Activated naive CD8-positive, alpha-beta T cell treated with anti-CD3 and anti-CD28 coated beads, Interleukin-2, amount 50 U/mL, for 24 hours (primary cell): Measurements from ENCODE around the gene NT5DC1.
A peak's percentile ranks its signal among the peaks of the same experiment; 100 is the strongest.

Experiments
- ATAC-seq: fragments of 150-1000 bp; cut with Tn5 transposase; one replicate; pipeline ENCODE4 v1.10.0; 2021
- DNase-seq: peaks from one replicate; pipeline ENCODE4 v3.0.0; 2021
- H3K27ac Mint-ChIP-seq: one replicate; pipeline ENCODE4 v1.8.0; 2021; ENCODE audit warnings: mild to moderate bottlenecking, mixed read lengths
- H3K27me3 Mint-ChIP-seq: one replicate; pipeline ENCODE4 v1.8.0; 2021; ENCODE audit warnings: mixed read lengths
- H3K36me3 Mint-ChIP-seq: one replicate; pipeline ENCODE4 v1.8.0; 2021; ENCODE audit warnings: low read depth, mixed read lengths
- H3K4me1 Mint-ChIP-seq: one replicate; pipeline ENCODE4 v1.8.0; 2021; ENCODE audit warnings: mixed read lengths
- H3K4me3 Mint-ChIP-seq: one replicate; pipeline ENCODE4 v1.8.0; 2021; ENCODE audit warnings: mild to moderate bottlenecking, moderate library complexity, mixed read lengths
- H3K9me3 Mint-ChIP-seq: one replicate; pipeline ENCODE4 v1.8.0; 2021; ENCODE audit warnings: mixed read lengths

NT5DC1 gene

GRCh38 chr6:116139917-116140316 is 39.3 kb downstream of the NT5DC1 start:
- H3K4me1 Mint-ChIP-seq = peaks cover 17% of the 10 kb centered on the region
- DNase-seq (no peak), ATAC-seq (no peak)
- no peaks in the 10 kb centered on the region for H3K27me3 Mint-ChIP-seq
- H3K4me3 Mint-ChIP-seq = no peak overlapping the region
- H3K27ac Mint-ChIP-seq = no peak overlapping the region
- H3K36me3 Mint-ChIP-seq = peaks cover 20% of the 10 kb centered on the region
- H3K9me3 Mint-ChIP-seq = no peaks in the 10 kb centered on the region

GRCh38 chr6:116144605-116145004 is 44.0 kb downstream of the NT5DC1 start:
- Mint-ChIP-seq H3K4me3 (no peak overlapping the region), H3K27ac (no peak overlapping the region), H3K4me1 (no peaks in the 10 kb centered on the region), H3K36me3 (peaks cover 6% of the 10 kb centered on the region), H3K27me3 (no peaks in the 10 kb centered on the region), H3K9me3 (no peaks in the 10 kb centered on the region)
- DNase-seq (no peak), ATAC-seq (no peak)

GRCh38 chr6:116145803-116146675 is 45.4 kb downstream of the NT5DC1 start:
- no peak overlapping the region for H3K27ac Mint-ChIP-seq
- no peak for ATAC-seq
- no peak overlapping the region for H3K4me3 Mint-ChIP-seq
- no peaks in the 10 kb centered on the region for H3K9me3 Mint-ChIP-seq
- H3K4me1 Mint-ChIP-seq = no peaks in the 10 kb centered on the region
- DNase-seq = no peak
- H3K36me3 Mint-ChIP-seq = peaks cover 6% of the 10 kb centered on the region
- no peaks in the 10 kb centered on the region for H3K27me3 Mint-ChIP-seq

- Mint-ChIP-seq H3K9me3 (no peaks in the 10 kb centered on the region), H3K36me3 (no peaks in the 10 kb centered on the region), H3K27me3 (no peaks in the 10 kb centered on the region), H3K27ac (no peak overlapping the region), H3K4me1 (peaks cover 5% of the 10 kb centered on the region), H3K4me3 (no peak overlapping the region)
- DNase-seq (no peak), ATAC-seq (no peak)
Measured at GRCh38 chr6:116152620-116153019, 52.0 kb downstream of the NT5DC1 start.

- no peaks in the 10 kb centered on the region for H3K27me3 Mint-ChIP-seq
- no peak overlapping the region for H3K27ac Mint-ChIP-seq
- peaks cover 8% of the 10 kb centered on the region for H3K4me1 Mint-ChIP-seq
Measured at GRCh38 chr6:116154887-116155286, 54.2 kb downstream of the NT5DC1 start.

GRCh38 chr6:116156405-116157326 is 56.0 kb downstream of the NT5DC1 start:
- Mint-ChIP-seq H3K9me3 (peaks cover 6% of the 10 kb centered on the region), H3K4me1 (peaks cover 8% of the 10 kb centered on the region), H3K4me3 (no peak overlapping the region), H3K27me3 (no peaks in the 10 kb centered on the region), H3K36me3 (peaks cover 15% of the 10 kb centered on the region), H3K27ac (no peak overlapping the region)
- no peak for ATAC-seq
- no peak for DNase-seq

More at GRCh38 chr6:116154887-116155286, 54.2 kb downstream of the NT5DC1 start:
- no peak overlapping the region for H3K4me3 Mint-ChIP-seq
- peaks cover 7% of the 10 kb centered on the region for H3K36me3 Mint-ChIP-seq
- DNase-seq (no peak), ATAC-seq (no peak)
- no peaks in the 10 kb centered on the region for H3K9me3 Mint-ChIP-seq

GRCh38 chr6:116157391-116157790 is 56.7 kb downstream of the NT5DC1 start:
- H3K27me3 Mint-ChIP-seq = no peaks in the 10 kb centered on the region
- ATAC-seq (no peak), DNase-seq (no peak)
- H3K4me1 Mint-ChIP-seq = peaks cover 8% of the 10 kb centered on the region
- peaks cover 21% of the 10 kb centered on the region for H3K36me3 Mint-ChIP-seq
- no peak overlapping the region for H3K4me3 Mint-ChIP-seq
- peaks cover 6% of the 10 kb centered on the region for H3K9me3 Mint-ChIP-seq
- H3K27ac Mint-ChIP-seq = no peak overlapping the region

GRCh38 chr6:116158641-116159040 is 58.0 kb downstream of the NT5DC1 start:
- peaks cover 31% of the 10 kb centered on the region for H3K36me3 Mint-ChIP-seq
- no peak for DNase-seq

GRCh38 chr6:116159782-116160524 is 59.3 kb downstream of the NT5DC1 start:
- H3K27me3 Mint-ChIP-seq = no peaks in the 10 kb centered on the region
- peaks cover 8% of the 10 kb centered on the region for H3K4me1 Mint-ChIP-seq
- no peak overlapping the region for H3K4me3 Mint-ChIP-seq
- no peak overlapping the region for H3K27ac Mint-ChIP-seq
- no peak for DNase-seq
- ATAC-seq = no peak
- peaks cover 21% of the 10 kb centered on the region for H3K9me3 Mint-ChIP-seq
- peaks cover 40% of the 10 kb centered on the region for H3K36me3 Mint-ChIP-seq

More at GRCh38 chr6:116158641-116159040, 58.0 kb downstream of the NT5DC1 start:
- Mint-ChIP-seq H3K27ac (no peak overlapping the region), H3K27me3 (no peaks in the 10 kb centered on the region), H3K4me1 (peaks cover 8% of the 10 kb centered on the region), H3K4me3 (no peak overlapping the region), H3K9me3 (peaks cover 14% of the 10 kb centered on the region)
- ATAC-seq = no peak

- no peak overlapping the region for H3K27ac Mint-ChIP-seq
Measured at GRCh38 chr6:116165596-116165995, 64.9 kb downstream of the NT5DC1 start.

GRCh38 chr6:116166369-116166768 is 65.7 kb downstream of the NT5DC1 start:
- H3K9me3 Mint-ChIP-seq = peaks cover 20% of the 10 kb centered on the region
- H3K27ac Mint-ChIP-seq = no peak overlapping the region
- no peaks in the 10 kb centered on the region for H3K4me1 Mint-ChIP-seq
- peaks cover 53% of the 10 kb centered on the region for H3K36me3 Mint-ChIP-seq
- no peaks in the 10 kb centered on the region for H3K27me3 Mint-ChIP-seq
- no peak overlapping the region for H3K4me3 Mint-ChIP-seq
- ATAC-seq (no peak), DNase-seq (no peak)

More at GRCh38 chr6:116165596-116165995, 64.9 kb downstream of the NT5DC1 start:
- DNase-seq (peak; percentile 4), ATAC-seq (no peak)
- Mint-ChIP-seq H3K9me3 (peaks cover 20% of the 10 kb centered on the region), H3K27me3 (no peaks in the 10 kb centered on the region), H3K4me3 (no peak overlapping the region), H3K36me3 (peaks cover 51% of the 10 kb centered on the region), H3K4me1 (no peaks in the 10 kb centered on the region)

- Mint-ChIP-seq H3K4me3 (no peak overlapping the region), H3K27ac (no peak overlapping the region), H3K36me3 (peaks cover 41% of the 10 kb centered on the region), H3K27me3 (no peaks in the 10 kb centered on the region), H3K4me1 (no peaks in the 10 kb centered on the region), H3K9me3 (peaks cover 17% of the 10 kb centered on the region)
- ATAC-seq (no peak), DNase-seq (no peak)
Measured at GRCh38 chr6:116168148-116168547, 67.5 kb downstream of the NT5DC1 start.

GRCh38 chr6:116169880-116170279 is 69.2 kb downstream of the NT5DC1 start:
- Mint-ChIP-seq H3K36me3 (peaks cover 41% of the 10 kb centered on the region), H3K9me3 (peaks cover 14% of the 10 kb centered on the region), H3K27ac (no peak overlapping the region), H3K4me3 (no peak overlapping the region), H3K4me1 (no peaks in the 10 kb centered on the region), H3K27me3 (no peaks in the 10 kb centered on the region)
- ATAC-seq (no peak), DNase-seq (no peak)

- DNase-seq (no peak), ATAC-seq (no peak)
- H3K36me3 Mint-ChIP-seq = peaks cover 41% of the 10 kb centered on the region
- no peak overlapping the region for H3K4me3 Mint-ChIP-seq
- H3K4me1 Mint-ChIP-seq = no peaks in the 10 kb centered on the region
- H3K27ac Mint-ChIP-seq = no peak overlapping the region
- H3K27me3 Mint-ChIP-seq = no peaks in the 10 kb centered on the region
- H3K9me3 Mint-ChIP-seq = peaks cover 18% of the 10 kb centered on the region
Measured at GRCh38 chr6:116170358-116171057, 69.9 kb downstream of the NT5DC1 start.
